ENCODE results near the gene CRABP1. TPM values are rescaled to one million over a fixed set of nuclear protein-coding genes. Genes with fewer than 3 reads are reported as not detected.

CRABP1 gene
- total and polyA plus RNA-seq, 10 of the 15 experiments (the other 5 are each of a cell fraction or from before 2014, with no cell fraction given): 0.21 to 0.41 TPM; not detected in 8

- TF ChIP-seq IRF5 (IDR thresholded peaks at IDR 0.05; ENCODE audit: borderline replicate concordance) (no peak), IKZF2 (IDR thresholded peaks at IDR 0.05) (peak; percentile 78 to 79; a peak in 3 of 4 replicates), ZSCAN29 (IDR thresholded peaks at IDR 0.05) (no peak), MXI1 (IDR thresholded peaks at IDR 0.05; ENCODE audit: low read depth, low read length) (peak; percentile 96), TCF3 (IDR thresholded peaks at IDR 0.05; ENCODE audit: borderline replicate concordance, insufficient read depth, low read depth, low read length) (no peak), CBX3 (IDR thresholded peaks at IDR 0.05; ENCODE audit: borderline replicate concordance, low read depth) (no peak)
These were observed 40.8 kb upstream of the CRABP1 start, which contains the start of gene SKIC8 (continued) for GRCh38 chr15:78299101-78299930.

GRCh38 chr15:78301326-78301725, 38.8 kb upstream of the CRABP1 start:
- Histone ChIP-seq H3K36me3 (ENCODE audit: control insufficient read depth in 2 of 2, insufficient read depth in 2 of 2, low read length in 1 of 2) (no peaks in the 10 kb centered on the region), H3K4me2 (ENCODE audit: control insufficient read depth, insufficient read depth) (no peak overlapping the region), H3K4me3 (no peak overlapping the region), H2AFZ (ENCODE audit: control insufficient read depth, low read depth, low read length) (no peak overlapping the region), H3K27me3 (replicated peaks in 1 of 2; ENCODE audit: control insufficient read depth in 2 of 2, insufficient read depth in 2 of 2, low read length in 1 of 2) (no peaks in the 10 kb centered on the region), H3K27ac (ENCODE audit: control insufficient read depth, insufficient read depth) (peak overlapping the region; percentile 4), H3K9ac (ENCODE audit: control insufficient read depth, insufficient read depth, low read length) (no peak overlapping the region), H3K4me1 (ENCODE audit: control insufficient read depth, insufficient read depth, low read length) (peaks cover 3% of the 10 kb centered on the region), H3K79me2 (ENCODE audit: control insufficient read depth, insufficient read depth, low read length) (peaks cover 25% of the 10 kb centered on the region), H3K9me3 (replicated peaks; ENCODE audit: control insufficient read depth, insufficient read depth, low read length) (no peaks in the 10 kb centered on the region; the same call in 2 of the 3 replicates), H4K20me1 (ENCODE audit: control insufficient read depth, insufficient read depth) (no peaks in the 10 kb centered on the region)
- SMC1A ChIA-PET (ENCODE audit: uncharacterized antibody, unreplicated experiment): interaction anchor here (0.7 to 1.9 kb wide), 4 partner anchors 10 to 136 kb away, joined by 3 to 5 read pairs (median 3); no protein-coding TSS in a partner anchor
- CTCF ChIA-PET: interaction anchor here (0.5 to 13.8 kb wide), 5 partner anchors 10 to 408 kb away, joined by 3 to 175 read pairs (median 4); no protein-coding TSS in a partner anchor
- intact Hi-C loops (cut with micrococcal nuclease; ENCODE audit: unreplicated experiment): no loop called here
- ATAC-seq: peak; percentile 11
- POLR2A ChIA-PET: interaction anchor here (0.6 to 2.5 kb wide), 2 partner anchors 10 to 103 kb away, joined by 3 to 8 read pairs; no protein-coding TSS in a partner anchor
- FAIRE-seq: no peak
- no TSS peak for BruUV-seq (replicated peaks)
- in situ Hi-C loops (cut with MboI): no loop called here
- DNase-seq (ENCODE audit: low read depth, low spot score): peak; percentile 45
- RAD21 ChIA-PET (ENCODE audit: unreplicated experiment): interaction anchor here (0.7 kb wide), 1 partner anchor 180 kb away, joined by 3 read pairs; no protein-coding TSS in a partner anchor
- TF ChIP-seq TCF12 (IDR thresholded peaks at IDR 0.05; ENCODE audit: low read depth, low read length) (peak; percentile 72; the same call in 1 of the 2 replicates), RAD51 (IDR thresholded peaks at IDR 0.05) (peak; percentile 32; the same call in 1 of the 2 replicates), POLR2AphosphoS5 (IDR thresholded peaks at IDR 0.05; ENCODE audit: low read length) (no peak), DPF2 (IDR thresholded peaks at IDR 0.05) (0 out of 2 replicates have a peak, but pooled peaks have one; percentile 49), SUZ12 (IDR thresholded peaks at IDR 0.05; ENCODE audit: unreplicated experiment) (no peak), ATF2 (IDR thresholded peaks at IDR 0.05; ENCODE audit: low read length) (peak; percentile 82), JUNB (IDR thresholded peaks at IDR 0.05) (peak; percentile 74), POLR2A (IDR thresholded peaks at IDR 0.05; ENCODE audit: low read depth, low read length) (no peak), MLLT1 (IDR thresholded peaks at IDR 0.05) (no peak), IKZF2 (IDR thresholded peaks at IDR 0.05) (peak; percentile 42 to 52; a peak in 2 of 4 replicates), MEF2B (IDR thresholded peaks at IDR 0.05; ENCODE audit: partially characterized antibody, poor library complexity, severe bottlenecking) (peak; percentile 45), NFIC (IDR thresholded peaks at IDR 0.05; ENCODE audit: low read depth, low read length) (peak; percentile 26; the same call in 1 of the 2 replicates), GATAD2B (conservative IDR thresholded peaks at IDR 0.05; ENCODE audit: low read depth) (peak; percentile 60; the same call in 1 of the 2 replicates), POU2F2 (IDR thresholded peaks at IDR 0.05; ENCODE audit: borderline replicate concordance, low read depth, low read length) (no peak)

Measured in GM12878 (cell line).